Measurements from ENCODE around the gene BICDL1. TPM values are rescaled to one million over a fixed set of nuclear protein-coding genes. Genes with fewer than 3 reads are reported as not detected.

Gene BICDL1
- total and polyA plus RNA-seq, 2 of the 4 experiments (the other 2 are of a cell fraction), result not detected

GRCh38 chr12:120071493-120072020 lies 82.5 kb downstream of the BICDL1 start:
- Histone ChIP-seq H3K23ac (ENCODE audit: low read depth, low read length) (no peak overlapping the region), H3K27me3 (ENCODE audit: control insufficient read depth, insufficient read depth, low read length) (peaks cover 25% of the 10 kb centered on the region), H3K79me1 (ENCODE audit: low read depth in 1 of 2, low read length in 2 of 2) (no peaks in the 10 kb centered on the region), H3K14ac (replicated peaks; ENCODE audit: low read depth, low read length) (no peak overlapping the region), H4K20me1 (ENCODE audit: insufficient read depth, low read length) (no peaks in the 10 kb centered on the region), H3K27ac (ENCODE audit: insufficient read depth, low read length) (no peak overlapping the region), H4K91ac (ENCODE audit: insufficient read depth, low read depth, low read length) (no peak overlapping the region), H2BK120ac (ENCODE audit: low read depth, low read length) (no peak overlapping the region), H2BK20ac (ENCODE audit: low read depth, low read length) (no peak overlapping the region), H2AFZ (replicated peaks; ENCODE audit: low read length, poor library complexity) (no peak overlapping the region), H3K9ac (ENCODE audit: low read depth, low read length) (no peak overlapping the region), H2BK5ac (ENCODE audit: low read depth, low read length, poor library complexity, severe bottlenecking) (no peak overlapping the region), H4K8ac (ENCODE audit: low read depth in 2 of 2, low read length in 2 of 2) (no peak overlapping the region), H2AK9ac (replicated peaks; ENCODE audit: low read depth, low read length, poor library complexity) (no peak overlapping the region), H3K18ac (ENCODE audit: low read depth, low read length) (no peak overlapping the region), H3K4me2 (ENCODE audit: low read depth, low read length) (no peak overlapping the region), H3K4me3 (ENCODE audit: insufficient read depth, low read depth, low read length) (no peak overlapping the region), H3K36me3 (ENCODE audit: control insufficient read depth, insufficient read depth, low read length) (no peaks in the 10 kb centered on the region), H4K5ac (ENCODE audit: low read depth, low read length) (no peak overlapping the region), H3K4ac (ENCODE audit: low read depth, low read length) (no peak overlapping the region), H3K9me1 (ENCODE audit: insufficient read depth, low read length) (no peaks in the 10 kb centered on the region), H3K9me3 (ENCODE audit: control insufficient read depth, insufficient read depth, low read length) (no peaks in the 10 kb centered on the region), H2AK5ac (ENCODE audit: low read depth, low read length) (no peak overlapping the region), H2BK15ac (ENCODE audit: low read depth, low read length) (no peak overlapping the region), H3K4me1 (ENCODE audit: control insufficient read depth, insufficient read depth, low read length) (no peaks in the 10 kb centered on the region), H3K56ac (ENCODE audit: extremely low read depth, insufficient read depth, low read length) (no peak overlapping the region)
- in situ Hi-C loops (cut with MboI; ENCODE audit: low sequenced_read_pairs) (no loop called here), intact Hi-C loops (cut with micrococcal nuclease) (no loop called here), dilution Hi-C loops (cut with HindIII; ENCODE audit: low sequenced_read_pairs, unreplicated experiment) (no loop called here)
- WGBS, 2 experiments (ENCODE audit: extremely low coverage in 2 of 2, insufficient read length in 1 of 2), result 67% methylated on average over 1 of the region's 6 CpGs; no CpG with 5 or more reads in 1 of the 2 experiments
- CTCF ChIA-PET, result interaction anchor here (0.5 to 1.1 kb wide), 2 partner anchors 16 to 1894 kb away, joined by 3 read pairs; no protein-coding TSS in a partner anchor
- BruUV-seq (replicated peaks), result no TSS peak
- DNase-seq (no peak), ATAC-seq (ENCODE audit: low read depth) (no peak)
- TF ChIP-seq RCOR1 (IDR thresholded peaks at IDR 0.05; ENCODE audit: insufficient replicate concordance, low read length) (no peak), RFX5 (IDR thresholded peaks at IDR 0.05; ENCODE audit: low read depth, low read length) (no peak)
- POLR2A ChIA-PET (ENCODE audit: unreplicated experiment), result no interaction called here

Measured in IMR-90 (cell line).